NCI-H2081 (cell line): Measurements from ENCODE around the gene SLC39A12.
"Not testable (repeated sequence)": the region's sequence is repeated elsewhere in the genome, so short reads cannot be mapped to it uniquely, and the experiment has no call there.

Source experiments
- DNase-seq, 2 experiments: peaks; one replicate each; lab custom pipeline; 2025; lab: John Stamatoyannopoulos, UW

Gene SLC39A12

DNA sequence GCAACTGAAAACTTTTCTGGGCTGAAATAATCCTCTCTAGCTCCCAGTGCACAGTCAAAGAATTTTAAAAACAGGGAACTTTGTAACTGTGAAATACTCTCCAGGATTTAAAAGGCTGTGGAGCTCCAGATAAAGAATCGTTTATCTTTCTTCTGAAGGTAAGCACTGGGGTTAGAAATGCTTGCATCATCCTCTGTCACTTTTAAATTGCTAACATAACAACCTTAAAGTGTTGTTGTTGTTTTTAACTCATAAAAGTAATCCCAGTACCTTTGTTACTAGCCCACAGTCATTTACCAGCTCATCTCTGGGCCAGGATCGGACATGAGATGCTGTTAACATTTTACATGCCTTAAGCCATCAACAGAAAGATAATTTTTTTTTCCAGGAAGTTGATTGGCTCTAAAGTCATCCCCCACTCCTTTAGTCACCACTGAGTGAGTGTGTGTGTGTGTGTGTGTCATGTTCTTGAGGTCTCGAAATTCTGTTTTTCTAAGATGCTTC is at the start of gene SLC39A12:
TSS of gene SLC39A12 (plus strand) at position 51 of the 504 bp plus-strand sequence. CDS start 1,359 bp downstream, outside the sequence.
- no peak for DNase-seq

DNA sequence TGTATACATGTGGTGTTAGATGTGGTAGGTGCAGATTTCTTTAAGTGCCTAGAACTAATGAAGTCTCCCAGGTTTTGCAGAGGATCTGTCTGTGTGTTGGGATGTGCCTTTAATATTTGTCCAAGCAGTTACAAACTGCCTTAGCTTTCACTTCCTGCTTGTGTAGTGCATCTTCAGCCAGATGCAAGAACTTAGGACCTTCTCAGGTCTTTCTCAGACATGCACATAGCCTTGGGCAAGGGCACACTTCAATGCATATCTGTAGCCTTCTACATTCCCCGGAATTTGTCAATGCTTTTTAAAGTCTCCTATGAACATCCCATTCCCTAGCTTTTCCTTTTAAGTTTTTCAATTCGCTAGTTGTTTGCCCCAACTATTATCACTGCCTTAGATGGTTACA is 47.2 kb upstream of the SLC39A12 start:
- DNase-seq: no peak

DNA sequence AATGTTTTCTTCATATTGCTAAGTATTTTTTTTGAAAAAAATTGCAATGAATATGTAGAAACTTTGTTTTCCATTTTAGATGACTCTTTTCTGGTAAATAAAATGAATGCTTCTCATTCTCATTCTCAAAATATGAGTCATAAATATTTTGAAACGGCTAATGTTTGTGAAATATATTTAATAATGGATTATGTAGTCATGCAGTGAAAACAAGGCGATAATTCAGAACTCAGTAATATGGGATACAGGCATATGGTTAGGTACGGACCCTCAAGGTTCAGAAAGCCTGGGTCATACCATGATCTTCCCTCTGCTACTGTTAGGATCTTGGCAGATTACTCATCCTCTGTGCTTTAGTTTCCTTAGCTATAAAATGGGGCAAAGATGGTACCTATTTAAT is 46.2 kb upstream of the SLC39A12 start:
- no peak for DNase-seq

DNA sequence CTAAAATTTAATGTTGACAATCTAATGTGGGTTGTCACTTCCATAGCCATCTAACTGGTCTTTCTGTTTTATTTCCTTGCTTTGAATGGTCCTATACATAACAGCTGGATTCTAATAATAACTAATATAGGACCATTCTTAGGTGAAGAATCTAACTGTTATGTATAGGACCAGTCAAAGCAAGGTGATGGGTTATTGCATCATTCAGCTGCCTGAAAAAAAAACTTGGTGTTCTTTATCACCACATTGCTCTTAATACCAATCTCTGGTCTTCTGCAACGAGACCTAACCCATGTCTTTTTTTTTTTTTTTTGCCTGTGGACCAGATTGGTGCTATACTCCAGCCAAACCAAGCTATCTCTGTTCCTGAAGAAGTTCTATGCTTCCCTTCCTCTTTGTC is 45.7 kb upstream of the SLC39A12 start:
- no peak for DNase-seq

DNA sequence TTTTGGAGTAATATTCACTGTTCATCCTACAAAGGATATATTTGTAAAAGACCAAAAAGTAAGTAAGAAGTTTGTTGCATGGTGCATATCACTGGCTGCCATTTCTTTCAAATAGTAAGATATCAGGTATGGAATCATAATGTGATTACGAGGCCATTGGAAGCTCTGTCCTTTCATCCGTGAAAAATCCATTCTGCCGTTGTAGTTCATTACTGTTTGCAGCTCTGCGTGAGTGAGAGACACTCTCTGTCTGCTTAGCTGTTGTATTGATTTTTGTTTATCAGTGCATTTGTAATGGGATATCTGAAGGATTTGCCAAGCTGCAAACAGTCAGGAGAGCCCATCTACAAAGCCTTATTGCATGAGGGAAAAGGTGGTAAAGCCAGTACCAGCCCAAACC is 44.1 kb upstream of the SLC39A12 start:
- no peak for DNase-seq

DNA sequence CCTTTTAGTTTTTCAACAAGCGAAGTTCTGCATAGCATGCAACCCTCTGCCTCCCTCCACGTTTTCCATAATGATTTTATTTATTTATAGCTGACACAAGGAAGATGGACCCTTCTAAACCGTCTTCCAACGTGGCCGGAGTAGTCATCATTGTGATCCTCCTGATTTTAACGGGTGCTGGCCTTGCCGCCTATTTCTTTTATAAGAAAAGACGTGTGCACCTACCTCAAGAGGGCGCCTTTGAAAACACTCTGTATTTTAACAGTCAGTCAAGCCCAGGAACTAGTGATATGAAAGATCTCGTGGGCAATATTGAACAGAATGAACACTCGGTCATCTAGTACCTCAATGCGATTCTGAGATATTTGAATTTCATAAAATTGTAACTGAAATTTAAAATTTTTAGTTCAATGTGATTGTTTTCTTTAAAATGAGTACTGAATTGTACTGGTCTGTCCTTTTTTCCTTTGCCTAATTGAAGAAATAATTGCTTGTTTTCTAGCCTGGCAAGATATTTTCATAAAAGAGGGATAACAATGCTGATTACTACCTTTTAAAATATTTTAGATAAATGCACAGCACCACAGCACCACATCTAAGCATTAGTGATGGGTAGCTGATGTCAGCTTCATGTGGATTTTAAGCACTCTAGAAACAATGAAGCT is 41.5 kb upstream of the SLC39A12 start:
- no peak for DNase-seq

DNA sequence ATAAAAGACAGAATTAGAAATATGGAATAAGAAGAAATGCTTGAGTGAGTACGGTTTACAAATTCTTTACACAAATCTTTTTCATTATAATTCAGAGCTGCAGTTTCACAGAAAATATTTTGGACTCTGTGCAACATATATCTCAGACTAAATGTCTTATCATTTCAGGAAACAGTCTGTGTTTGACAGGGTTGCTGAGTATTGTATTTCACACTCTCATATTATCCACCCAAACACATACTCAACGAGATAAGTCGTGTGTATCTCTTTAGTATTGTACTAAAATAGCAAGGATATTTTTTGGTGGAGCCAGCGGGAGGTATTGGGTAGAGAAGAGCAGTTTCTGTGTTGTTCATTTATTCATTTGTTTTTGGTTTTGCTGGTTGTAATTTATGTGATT is 39.0 kb upstream of the SLC39A12 start:
- no peak for DNase-seq

DNA sequence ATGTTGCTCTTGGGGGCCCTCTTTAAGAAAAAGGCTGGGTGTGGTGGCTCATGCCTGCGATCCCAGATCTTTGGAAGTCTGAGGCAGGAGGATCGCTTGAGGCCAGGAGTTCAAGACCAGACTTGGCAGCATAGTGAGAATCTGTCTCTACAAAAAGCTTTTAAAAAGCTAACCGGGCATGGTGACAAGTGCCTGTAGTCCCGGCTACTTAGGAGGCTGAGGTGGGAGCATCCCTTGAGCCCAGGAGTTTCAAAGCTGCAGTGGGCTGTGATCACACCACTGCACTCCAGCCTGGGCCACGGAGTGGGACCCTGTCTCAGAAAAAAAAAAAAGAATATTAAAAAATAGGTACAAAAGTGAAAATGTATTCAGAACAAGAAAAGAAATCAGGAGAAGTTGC is 38.1 kb upstream of the SLC39A12 start:
- no peak for DNase-seq

DNA sequence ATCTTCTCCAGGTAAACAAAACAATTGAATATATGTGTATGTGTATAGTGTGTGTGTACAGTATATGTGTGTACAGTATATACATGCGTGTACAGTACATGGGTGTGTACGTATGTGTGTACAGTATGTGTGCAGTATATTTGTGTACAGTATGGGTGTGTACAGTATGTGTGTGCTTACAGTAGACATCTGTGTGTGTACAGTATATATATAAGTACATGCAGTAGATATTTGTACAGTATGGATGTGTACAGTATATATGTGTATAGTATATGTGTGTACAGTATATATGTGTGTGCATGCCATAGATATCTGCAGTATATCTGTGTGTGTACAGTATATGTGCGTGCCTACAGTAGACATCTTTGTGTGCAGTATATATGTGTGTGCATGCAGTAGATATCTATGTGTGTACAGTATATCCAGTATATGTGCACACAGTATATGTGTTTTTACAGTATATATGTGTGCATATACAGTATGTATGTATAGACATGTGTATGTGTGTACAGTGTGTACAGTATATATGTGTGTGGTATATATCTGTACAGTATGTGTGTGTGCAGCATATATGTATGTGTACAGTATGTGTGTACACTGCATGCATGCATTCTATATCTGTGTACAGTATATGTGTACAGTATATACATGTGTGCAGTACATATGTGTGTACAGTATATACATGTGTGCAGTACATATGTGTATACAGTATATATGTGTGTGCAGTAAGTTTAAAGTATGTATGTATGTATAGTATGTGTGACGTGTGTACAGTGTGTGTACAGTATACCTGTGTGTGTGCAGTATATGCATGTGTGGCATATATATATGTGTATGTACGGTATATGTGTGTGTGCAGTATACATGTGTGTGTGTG is 37.3 kb upstream of the SLC39A12 start:
- DNase-seq: no peak

DNA sequence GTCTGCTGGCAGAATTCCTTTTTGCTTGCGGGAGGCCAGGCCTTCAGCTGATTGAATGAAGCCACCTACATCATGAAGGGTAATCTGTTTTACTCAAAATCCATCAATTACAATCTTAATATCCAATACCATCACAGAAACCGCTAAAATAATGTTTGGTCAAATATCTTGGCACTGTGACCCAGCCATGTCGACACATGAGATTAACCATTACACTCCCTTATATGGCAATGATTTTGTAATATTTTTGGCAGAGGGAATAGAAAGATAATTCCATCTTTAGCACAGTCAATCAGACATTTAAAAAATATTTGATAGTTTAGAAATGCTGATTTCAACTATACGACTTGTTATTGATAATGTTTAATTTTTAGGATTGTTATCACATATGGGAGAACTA is 36.5 kb upstream of the SLC39A12 start:
- no peak for DNase-seq

DNA sequence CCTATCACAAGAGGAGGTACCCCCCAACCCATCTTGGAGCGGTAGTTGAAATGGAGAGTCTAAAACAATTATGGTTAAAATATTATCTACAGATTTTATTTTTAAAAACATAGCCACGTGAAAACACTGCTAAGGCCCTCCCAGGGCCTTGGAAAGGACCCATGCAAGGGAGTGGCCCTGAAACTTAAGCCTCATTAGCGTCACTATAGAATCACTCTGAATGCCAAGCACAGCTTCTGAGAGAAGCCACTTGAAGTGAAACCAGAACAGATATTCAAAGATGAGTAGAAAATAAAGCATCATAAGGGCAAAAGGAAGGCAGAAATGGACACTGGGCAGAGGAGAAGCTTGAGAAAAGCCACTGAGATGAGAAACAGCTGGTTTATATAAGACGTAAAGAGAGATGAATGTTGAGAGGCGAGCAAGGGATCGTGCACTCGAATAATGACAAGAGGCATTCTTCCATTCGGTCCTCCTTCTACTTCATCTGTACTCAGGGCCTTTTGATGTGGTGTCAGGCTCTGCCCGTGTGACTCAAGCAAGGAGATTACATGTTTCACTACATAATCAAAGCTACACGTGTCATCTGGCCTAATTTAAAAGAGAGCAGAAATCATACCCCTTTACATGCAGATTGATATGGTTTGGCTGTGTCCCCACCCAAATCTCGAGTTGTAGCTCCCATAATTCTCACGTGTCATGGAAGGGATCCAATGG is 33.4 kb upstream of the SLC39A12 start:
- no peak for DNase-seq

DNA sequence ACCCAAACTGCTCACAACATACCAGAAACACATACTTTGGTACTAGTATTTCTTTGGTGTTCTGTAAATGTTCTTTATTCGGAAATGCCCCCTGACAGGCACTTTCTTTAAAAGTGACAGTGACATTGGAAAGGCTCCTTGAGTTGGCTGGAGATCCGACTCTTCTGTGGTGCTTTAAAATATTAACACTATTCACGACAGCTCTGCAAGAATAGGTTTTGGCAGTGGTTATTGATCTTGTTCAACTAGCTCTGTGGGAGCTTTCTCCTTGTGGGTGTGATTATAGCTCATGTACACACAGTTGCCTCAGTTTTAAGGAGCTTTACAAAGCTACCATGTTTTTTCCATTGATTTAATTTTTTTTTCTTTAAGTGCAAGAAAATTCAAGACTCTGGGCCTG is 30.3 kb upstream of the SLC39A12 start:
- DNase-seq: no peak

DNA sequence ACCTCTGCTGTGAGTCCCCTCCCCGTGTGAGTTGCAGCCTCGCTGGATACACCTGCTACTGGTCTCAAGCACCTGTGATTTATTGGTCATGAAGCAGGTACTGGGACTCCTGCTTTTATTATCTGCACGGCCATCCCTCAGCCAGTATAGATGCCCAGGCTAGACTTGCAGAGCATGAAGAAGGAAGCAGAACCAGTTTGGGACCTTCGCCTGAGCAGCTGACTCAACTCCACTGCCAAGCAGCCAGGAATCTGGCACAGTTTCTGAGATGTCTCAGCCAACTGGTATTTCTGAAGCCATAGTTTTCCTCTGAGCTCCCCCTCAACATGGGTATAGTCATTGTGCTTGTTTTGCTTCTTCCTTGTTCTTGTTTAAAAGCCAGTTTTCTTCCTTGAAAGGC is 28.0 kb upstream of the SLC39A12 start:
- DNase-seq: no peak

DNA sequence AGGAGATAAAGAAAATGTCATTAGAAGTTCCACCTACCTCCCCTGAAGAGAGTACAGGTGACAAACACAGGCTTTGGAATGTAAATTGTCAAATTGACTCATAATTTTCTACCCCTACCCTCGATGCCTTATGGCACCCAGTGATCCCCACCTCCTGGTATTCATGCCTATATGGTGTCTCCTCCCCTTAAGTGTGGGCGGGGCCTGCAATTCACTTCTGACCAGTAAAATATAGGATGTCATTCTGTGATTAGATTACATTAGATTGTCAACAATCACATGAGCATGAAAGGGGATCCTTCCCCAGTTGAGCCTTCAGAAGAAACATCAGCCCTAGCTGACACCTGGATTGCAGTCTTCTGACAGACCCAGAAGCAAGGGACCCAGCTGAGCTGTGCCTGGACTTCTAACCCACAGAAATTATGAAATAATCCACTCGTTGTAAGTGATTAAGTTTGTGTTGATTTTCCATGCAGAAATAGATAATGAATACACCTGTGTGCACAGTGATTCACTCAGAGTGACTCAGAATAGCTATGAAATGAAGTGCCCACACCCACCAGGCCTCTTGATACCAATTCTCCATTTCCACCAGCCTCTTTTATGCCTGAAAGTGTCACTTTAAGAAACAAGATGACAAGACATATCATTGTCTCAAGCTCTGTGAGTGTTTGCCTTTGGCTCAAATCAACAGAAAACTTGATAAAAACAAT is 8.5 kb upstream of the SLC39A12 start:
- DNase-seq: no peak

DNA sequence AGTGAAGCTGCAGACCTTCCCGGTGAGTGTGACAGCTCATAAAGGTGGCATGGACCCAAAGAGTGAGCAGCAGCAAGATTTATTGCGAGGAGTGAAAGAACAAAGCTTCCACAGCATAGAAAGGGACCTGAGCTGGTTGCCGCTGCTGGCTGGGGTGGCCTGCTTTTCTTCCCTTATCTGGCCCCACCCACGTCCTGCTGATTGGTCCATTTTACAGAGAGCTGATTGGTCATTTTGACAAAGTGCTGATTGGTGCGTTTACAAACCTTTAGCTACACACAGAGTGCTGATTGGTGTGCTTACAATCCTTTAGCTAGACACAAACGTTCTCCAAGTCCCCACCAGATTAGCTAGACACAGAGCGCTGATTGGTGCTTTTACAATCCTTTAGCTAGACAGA is 1.4 kb upstream of the SLC39A12 start:
- not testable (repeated sequence) for DNase-seq

DNA sequence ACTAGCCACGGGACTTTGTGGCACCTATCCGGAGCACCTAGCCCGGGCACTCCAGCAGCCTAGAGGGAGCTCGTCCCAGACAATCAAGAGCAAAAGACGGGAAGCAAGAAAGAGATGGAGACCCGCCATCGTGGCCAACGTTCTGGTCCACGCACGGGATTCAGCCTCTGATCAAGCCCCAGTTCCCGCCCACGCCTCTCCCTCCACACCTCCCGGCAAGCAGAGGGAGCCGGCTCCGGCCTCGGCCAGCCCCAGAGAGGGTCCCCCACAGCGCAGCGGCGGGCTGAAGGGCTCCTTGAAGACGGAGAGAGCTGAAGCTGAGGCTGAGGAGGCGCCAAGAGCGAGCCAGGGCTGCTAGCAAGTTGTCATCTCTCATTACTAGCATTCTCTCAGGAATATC is 992 bp upstream of the SLC39A12 start:
- DNase-seq: no peak

DNA sequence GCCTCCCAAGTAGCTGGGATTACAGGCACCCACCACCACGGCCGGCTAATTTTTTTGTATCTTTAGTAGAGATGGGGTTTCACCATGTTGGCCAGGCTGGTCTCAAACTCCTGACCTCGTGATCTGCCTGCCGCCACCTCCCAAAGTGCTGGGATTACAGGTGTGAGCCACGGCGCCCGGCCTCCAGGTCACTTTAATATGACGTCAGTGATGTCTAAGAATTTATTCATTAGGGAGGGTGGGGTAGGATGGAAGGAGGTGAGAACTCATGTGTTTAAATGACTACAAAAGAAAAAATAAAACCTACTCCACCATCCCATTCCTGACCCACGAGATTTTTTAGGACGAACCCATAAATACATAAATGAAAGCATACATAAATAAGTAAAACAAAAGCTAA is 2.7 kb downstream of the SLC39A12 start:
- not testable (repeated sequence) for DNase-seq

DNA sequence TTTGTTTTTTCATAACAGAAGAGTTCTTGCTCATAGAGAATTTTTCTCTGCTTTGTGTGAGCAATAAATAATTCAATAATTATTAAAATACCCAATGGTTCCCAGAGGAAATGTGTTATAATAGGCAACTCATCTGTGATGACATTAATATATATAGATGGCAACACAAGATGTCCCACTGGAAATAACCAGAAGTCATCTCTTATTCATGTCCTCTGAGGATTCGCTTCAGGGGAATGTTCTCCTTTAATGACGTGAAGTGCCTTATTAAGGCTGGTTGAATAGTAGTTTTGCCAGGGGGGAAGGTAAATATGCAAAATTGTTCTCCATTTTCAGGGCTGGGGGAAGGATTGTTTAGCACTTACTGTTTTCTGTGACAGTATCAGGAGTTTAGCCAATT is 3.1 kb downstream of the SLC39A12 start:
- no peak for DNase-seq

DNA sequence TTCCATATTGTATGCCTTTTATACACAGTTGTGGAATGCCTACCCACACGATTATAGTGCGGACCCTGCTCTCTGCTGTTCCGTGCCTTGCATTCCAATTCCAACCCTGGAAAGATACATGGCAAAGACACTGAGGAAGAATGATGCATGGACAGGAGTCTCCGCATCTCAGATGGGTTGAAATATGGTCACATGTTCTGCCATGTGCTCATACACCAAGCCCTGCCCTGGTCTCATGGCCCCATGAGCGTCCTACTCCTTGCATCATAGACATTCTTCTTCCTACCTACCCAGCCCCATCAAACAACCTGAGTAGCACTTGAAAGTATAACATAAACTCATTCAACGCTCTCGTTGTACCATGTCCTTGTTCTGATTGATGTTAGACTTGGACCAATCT is 6.3 kb downstream of the SLC39A12 start:
- no peak for DNase-seq

DNA sequence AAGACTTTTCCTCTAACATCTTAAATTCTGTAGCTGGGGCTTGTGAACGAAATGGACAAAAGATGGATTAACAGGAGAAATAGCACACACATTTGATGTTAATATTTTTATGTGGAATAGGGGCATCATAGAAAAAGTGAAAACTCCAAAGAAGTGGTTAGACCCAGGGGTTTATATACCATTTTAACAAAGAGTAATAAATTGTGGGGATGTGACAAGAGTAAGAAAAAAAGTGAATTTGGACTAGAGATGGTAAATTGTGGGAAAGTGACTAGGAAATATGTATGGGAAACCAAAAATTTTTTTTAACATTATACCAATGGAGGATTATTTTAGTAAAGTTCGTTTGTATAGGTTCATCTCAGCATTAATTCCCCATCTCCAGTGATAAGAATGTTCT is 8.2 kb downstream of the SLC39A12 start:
- no peak for DNase-seq

DNA sequence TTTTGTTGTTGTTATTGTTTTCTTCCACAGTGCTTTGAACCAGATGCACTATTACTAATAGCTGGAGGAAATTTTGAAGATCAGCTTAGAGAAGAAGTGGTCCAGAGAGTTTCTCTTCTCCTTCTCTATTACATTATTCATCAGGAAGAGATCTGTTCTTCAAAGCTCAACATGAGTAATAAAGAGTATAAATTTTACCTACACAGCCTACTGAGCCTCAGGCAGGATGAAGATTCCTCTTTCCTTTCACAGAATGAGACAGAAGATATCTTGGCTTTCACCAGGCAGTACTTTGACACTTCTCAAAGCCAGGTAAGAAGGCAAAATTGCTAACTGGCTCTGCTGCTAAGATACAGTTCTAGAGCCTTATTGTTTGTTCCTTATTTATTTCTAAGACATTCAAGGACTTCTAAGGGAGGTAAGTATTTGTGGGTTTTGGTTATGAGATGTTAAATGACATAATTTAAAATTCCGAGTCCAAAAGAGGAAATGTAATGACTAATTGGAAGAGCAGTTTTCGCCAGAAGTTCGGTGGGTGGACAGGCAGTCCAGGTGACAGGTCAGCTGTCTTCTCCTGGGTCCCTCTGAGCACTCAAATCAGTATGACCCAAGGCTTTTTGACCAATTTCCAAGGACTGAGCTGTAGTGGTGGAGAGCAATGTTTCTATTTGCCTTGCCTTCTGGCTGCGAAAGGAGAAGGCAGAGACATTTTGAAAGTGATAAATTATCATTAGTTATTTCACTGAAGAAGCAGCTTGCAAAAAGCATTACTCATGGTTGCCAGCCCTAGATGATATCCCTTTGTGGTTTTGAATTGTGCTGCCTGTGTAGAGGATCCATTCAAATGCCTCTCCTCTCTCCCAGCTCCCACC is 10.1 kb downstream of the SLC39A12 start:
- DNase-seq: no peak
